Measurements from ENCODE around the gene SKA1.
"Not testable (repeated sequence)": the region's sequence is repeated elsewhere in the genome, so short reads cannot be mapped to it uniquely, and the experiment has no call there.

SKA1 gene

GRCh38 chr18:50401295-50401694 lies 26.4 kb downstream of the SKA1 start:
- no peak overlapping the region for H3K4me3 ChIP-seq (ENCODE audit: low read length)
- DNase-seq (ENCODE audit: low read depth), result no peak
- TF ChIP-seq CTCF (conservative IDR thresholded peaks at IDR 0.05; ENCODE audit: low read length), result no peak

- H3K4me3 ChIP-seq (ENCODE audit: low read length), result no peak overlapping the region
- peak; percentile 13 for DNase-seq (ENCODE audit: low read depth)
- no peak for TF ChIP-seq CTCF (conservative IDR thresholded peaks at IDR 0.05; ENCODE audit: low read length)
These were observed 27.0 kb downstream of the SKA1 start for GRCh38 chr18:50401888-50402287.

GRCh38 chr18:50404752-50405581 lies 30.1 kb downstream of the SKA1 start:
- DNase-seq (ENCODE audit: low read depth); H3K4me3 ChIP-seq (ENCODE audit: low read length): not testable (repeated sequence)

GRCh38 chr18:50405582-50406271 lies 30.9 kb downstream of the SKA1 start:
- TF ChIP-seq CTCF (conservative IDR thresholded peaks at IDR 0.05; ENCODE audit: low read length), result no peak
- DNase-seq (ENCODE audit: low read depth), result no peak
- H3K4me3 ChIP-seq (ENCODE audit: low read length), result no peak overlapping the region

- H3K4me3 ChIP-seq (ENCODE audit: low read length), result no peak overlapping the region
- DNase-seq (ENCODE audit: low read depth), result no peak
- no peak for TF ChIP-seq CTCF (conservative IDR thresholded peaks at IDR 0.05; ENCODE audit: low read length)
These were observed 34.4 kb downstream of the SKA1 start for GRCh38 chr18:50409236-50409635.

GRCh38 chr18:50410008-50410407 lies 35.2 kb downstream of the SKA1 start:
- no peak overlapping the region for H3K4me3 ChIP-seq (ENCODE audit: low read length)
- DNase-seq (ENCODE audit: low read depth), result no peak
- no peak for TF ChIP-seq CTCF (conservative IDR thresholded peaks at IDR 0.05; ENCODE audit: low read length)

- TF ChIP-seq CTCF (conservative IDR thresholded peaks at IDR 0.05; ENCODE audit: low read length), result no peak
- peak; percentile 37 for DNase-seq (ENCODE audit: low read depth)
- H3K4me3 ChIP-seq (ENCODE audit: low read length), result no peak overlapping the region
These were observed 36.0 kb downstream of the SKA1 start for GRCh38 chr18:50410894-50411293.

- H3K4me3 ChIP-seq (ENCODE audit: low read length), result not testable (repeated sequence)
These were observed 42.0 kb downstream of the SKA1 start for GRCh38 chr18:50416832-50417231.

GRCh38 chr18:50417705-50418104 lies 42.9 kb downstream of the SKA1 start:
- not testable (repeated sequence) for H3K4me3 ChIP-seq (ENCODE audit: low read length); DNase-seq (ENCODE audit: low read depth)

More at GRCh38 chr18:50416832-50417231, 42.0 kb downstream of the SKA1 start:
- not testable (repeated sequence) for DNase-seq (ENCODE audit: low read depth)
